ENCODE measurements around the gene RYR2. TPM values are rescaled to one million over a fixed set of nuclear protein-coding genes. Genes with fewer than 3 reads are reported as not detected.

Gene RYR2
- total RNA-seq, 1 experiment from 2014 or later = 2.8 TPM

GRCh38 chr1:237745545-237745944 lies 703.6 kb downstream of the RYR2 start:
- intact Hi-C loops (cut with micrococcal nuclease; ENCODE audit: unreplicated experiment) = no loop called here
- ChIA-PET CTCF (no interaction called here), POLR2A (ENCODE audit: low non-redundant PET) (no interaction called here)
- Histone ChIP-seq H3K4me1 (ENCODE audit: insufficient read depth, low read length, poor library complexity, severe bottlenecking) (no peaks in the 10 kb centered on the region), H3K27ac (ENCODE audit: low read depth, low read length, poor library complexity, severe bottlenecking) (no peak overlapping the region), H3K27me3 (replicated peaks; ENCODE audit: insufficient read depth, low read depth, low read length, poor library complexity) (no peaks in the 10 kb centered on the region), H3K9me3 (ENCODE audit: low read depth, low read length, poor library complexity, severe bottlenecking) (no peaks in the 10 kb centered on the region), H3K4me3 (ENCODE audit: low read depth, low read length, poor library complexity, severe bottlenecking) (no peak overlapping the region), H3K36me3 (ENCODE audit: insufficient read depth, low read length, poor library complexity, severe bottlenecking) (no peaks in the 10 kb centered on the region)
- no peak for TF ChIP-seq EZH2 (IDR thresholded peaks at IDR 0.05; ENCODE audit: borderline replicate concordance, low read depth, low read length, poor library complexity, severe bottlenecking)
- TF ChIP-seq, protein P1, sequence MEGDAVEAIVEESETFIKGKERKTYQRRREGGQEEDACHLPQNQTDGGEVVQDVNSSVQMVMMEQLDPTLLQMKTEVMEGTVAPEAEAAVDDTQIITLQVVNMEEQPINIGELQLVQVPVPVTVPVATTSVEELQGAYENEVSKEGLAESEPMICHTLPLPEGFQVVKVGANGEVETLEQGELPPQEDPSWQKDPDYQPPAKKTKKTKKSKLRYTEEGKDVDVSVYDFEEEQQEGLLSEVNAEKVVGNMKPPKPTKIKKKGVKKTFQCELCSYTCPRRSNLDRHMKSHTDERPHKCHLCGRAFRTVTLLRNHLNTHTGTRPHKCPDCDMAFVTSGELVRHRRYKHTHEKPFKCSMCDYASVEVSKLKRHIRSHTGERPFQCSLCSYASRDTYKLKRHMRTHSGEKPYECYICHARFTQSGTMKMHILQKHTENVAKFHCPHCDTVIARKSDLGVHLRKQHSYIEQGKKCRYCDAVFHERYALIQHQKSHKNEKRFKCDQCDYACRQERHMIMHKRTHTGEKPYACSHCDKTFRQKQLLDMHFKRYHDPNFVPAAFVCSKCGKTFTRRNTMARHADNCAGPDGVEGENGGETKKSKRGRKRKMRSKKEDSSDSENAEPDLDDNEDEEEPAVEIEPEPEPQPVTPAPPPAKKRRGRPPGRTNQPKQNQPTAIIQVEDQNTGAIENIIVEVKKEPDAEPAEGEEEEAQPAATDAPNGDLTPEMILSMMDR (conservative IDR thresholded peaks at IDR 0.05; ENCODE audit: low read depth, low read length) = no peak
- BruUV-seq (replicated peaks) = no TSS peak
- DNase-seq (ENCODE audit: low spot score) = no peak

GRCh38 chr1:237748171-237748960 lies 706.4 kb downstream of the RYR2 start:
- Histone ChIP-seq H3K36me3 (ENCODE audit: insufficient read depth, low read length, poor library complexity, severe bottlenecking) (no peaks in the 10 kb centered on the region), H3K4me3 (ENCODE audit: low read depth, low read length, poor library complexity, severe bottlenecking) (no peak overlapping the region), H3K4me1 (ENCODE audit: insufficient read depth, low read length, poor library complexity, severe bottlenecking) (no peaks in the 10 kb centered on the region), H3K9me3 (ENCODE audit: low read depth, low read length, poor library complexity, severe bottlenecking) (no peaks in the 10 kb centered on the region), H3K27ac (ENCODE audit: low read depth, low read length, poor library complexity, severe bottlenecking) (no peak overlapping the region), H3K27me3 (replicated peaks; ENCODE audit: insufficient read depth, low read depth, low read length, poor library complexity) (no peaks in the 10 kb centered on the region)
- no peak for TF ChIP-seq EZH2 (IDR thresholded peaks at IDR 0.05; ENCODE audit: borderline replicate concordance, low read depth, low read length, poor library complexity, severe bottlenecking)
- TF ChIP-seq, protein P1 (conservative IDR thresholded peaks at IDR 0.05; ENCODE audit: low read depth, low read length) = no peak
- ChIA-PET CTCF (no interaction called here), POLR2A (ENCODE audit: low non-redundant PET) (no interaction called here)
- DNase-seq (ENCODE audit: low spot score) = peak; percentile 17
- intact Hi-C loops (cut with micrococcal nuclease; ENCODE audit: unreplicated experiment) = no loop called here
- no TSS peak for BruUV-seq (replicated peaks)

- no TSS peak for BruUV-seq (replicated peaks)
- Histone ChIP-seq H3K4me3 (ENCODE audit: low read depth, low read length, poor library complexity, severe bottlenecking) (no peak overlapping the region), H3K27me3 (replicated peaks; ENCODE audit: insufficient read depth, low read depth, low read length, poor library complexity) (no peaks in the 10 kb centered on the region), H3K4me1 (ENCODE audit: insufficient read depth, low read length, poor library complexity, severe bottlenecking) (no peaks in the 10 kb centered on the region), H3K36me3 (ENCODE audit: insufficient read depth, low read length, poor library complexity, severe bottlenecking) (no peaks in the 10 kb centered on the region), H3K27ac (ENCODE audit: low read depth, low read length, poor library complexity, severe bottlenecking) (no peak overlapping the region), H3K9me3 (ENCODE audit: low read depth, low read length, poor library complexity, severe bottlenecking) (no peaks in the 10 kb centered on the region)
- DNase-seq (ENCODE audit: low spot score) = no peak
- TF ChIP-seq, protein P1 (conservative IDR thresholded peaks at IDR 0.05; ENCODE audit: low read depth, low read length) = no peak
- TF ChIP-seq EZH2 (IDR thresholded peaks at IDR 0.05; ENCODE audit: borderline replicate concordance, low read depth, low read length, poor library complexity, severe bottlenecking) = no peak
- POLR2A ChIA-PET (ENCODE audit: low non-redundant PET) = no interaction called here
- intact Hi-C loops (cut with micrococcal nuclease; ENCODE audit: unreplicated experiment) = no loop called here
- CTCF ChIA-PET = interaction anchor here (0.7 kb wide), 1 partner anchor 159 kb away, joined by 3 read pairs; no protein-coding TSS in a partner anchor
Observed at GRCh38 chr1:237749122-237749521, 707.1 kb downstream of the RYR2 start.

Measured in A673 (cell line).